ENCODE data around the gene FBXL16. TPM values are rescaled to one million over a fixed set of nuclear protein-coding genes. Genes with fewer than 3 reads are reported as not detected.

FBXL16 gene
- total and polyA plus RNA-seq, 2 of the 13 experiments (the other 11 are each of a cell fraction or from before 2014, with no cell fraction given), result 0.22 to 2.0 TPM

DNA sequence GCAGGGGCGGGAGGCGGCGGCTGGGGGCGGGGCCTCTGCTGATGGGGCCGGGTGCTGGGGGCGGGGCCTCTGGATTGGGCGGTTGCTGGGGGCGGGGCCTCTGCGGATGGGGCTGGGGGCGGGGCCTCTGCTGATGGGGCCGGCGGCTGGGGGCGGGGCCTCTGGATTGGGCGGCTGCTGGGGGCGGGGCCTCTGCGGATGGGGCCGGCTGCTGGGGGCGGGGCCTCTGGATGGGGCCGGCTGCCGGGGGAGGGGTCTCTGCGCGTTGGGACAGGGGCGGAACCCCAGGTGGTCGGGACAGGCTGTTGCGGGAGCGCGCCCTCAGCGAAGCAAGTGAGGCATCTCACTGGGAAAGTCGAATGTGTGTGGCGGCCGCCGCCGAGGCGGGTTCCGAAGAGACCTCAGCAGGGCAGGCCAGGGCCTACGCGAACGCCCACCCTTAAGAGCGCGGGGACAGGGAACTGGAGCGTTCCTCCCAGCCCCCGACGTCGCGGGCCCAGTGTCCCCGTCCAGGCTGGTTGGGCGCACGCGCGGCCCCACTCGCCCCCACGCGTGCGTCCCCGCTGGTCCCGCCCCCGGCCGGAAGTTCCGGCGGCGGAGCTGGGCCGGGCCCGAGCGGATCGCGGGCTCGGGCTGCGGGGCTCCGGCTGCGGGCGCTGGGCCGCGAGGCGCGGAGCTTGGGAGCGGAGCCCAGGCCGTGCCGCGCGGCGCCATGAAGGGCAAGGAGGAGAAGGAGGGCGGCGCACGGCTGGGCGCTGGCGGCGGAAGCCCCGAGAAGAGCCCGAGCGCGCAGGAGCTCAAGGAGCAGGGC is 25.6 kb downstream of the FBXL16 start, which contains the start of gene STUB1 (continued):
- TF ChIP-seq, protein P1, sequence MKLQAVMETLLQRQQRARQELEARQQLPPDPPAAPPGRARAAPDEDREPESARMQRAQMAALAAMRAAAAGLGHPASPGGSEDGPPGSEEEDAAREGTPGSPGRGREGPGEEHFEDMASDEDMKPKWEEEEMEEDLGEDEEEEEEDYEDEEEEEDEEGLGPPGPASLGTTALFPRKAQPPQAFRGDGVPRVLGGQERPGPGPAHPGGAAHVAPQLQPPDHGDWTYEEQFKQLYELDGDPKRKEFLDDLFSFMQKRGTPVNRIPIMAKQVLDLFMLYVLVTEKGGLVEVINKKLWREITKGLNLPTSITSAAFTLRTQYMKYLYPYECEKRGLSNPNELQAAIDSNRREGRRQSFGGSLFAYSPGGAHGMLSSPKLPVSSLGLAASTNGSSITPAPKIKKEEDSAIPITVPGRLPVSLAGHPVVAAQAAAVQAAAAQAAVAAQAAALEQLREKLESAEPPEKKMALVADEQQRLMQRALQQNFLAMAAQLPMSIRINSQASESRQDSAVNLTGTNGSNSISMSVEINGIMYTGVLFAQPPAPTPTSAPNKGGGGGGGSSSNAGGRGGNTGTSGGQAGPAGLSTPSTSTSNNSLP (IDR thresholded peaks at IDR 0.05; ENCODE audit: low read depth, low read length), result no peak
- TF ChIP-seq ZNF513 (CRISPR knock-in tag; conservative IDR thresholded peaks at IDR 0.05), result no peak
- peak; percentile 14; the same call in 1 of the 2 replicates for TF ChIP-seq ZNF563 (CRISPR knock-in tag; IDR thresholded peaks at IDR 0.05)
- 0 out of 2 replicates have a peak, but pooled peaks have one; percentile 54 for TF ChIP-seq BRD4 (CRISPR knock-in tag; IDR thresholded peaks at IDR 0.05)
- TF ChIP-seq ZNF446 (CRISPR knock-in tag; IDR thresholded peaks at IDR 0.05), result peak; percentile 19; the same call in 1 of the 2 replicates
- TF ChIP-seq, protein P2, sequence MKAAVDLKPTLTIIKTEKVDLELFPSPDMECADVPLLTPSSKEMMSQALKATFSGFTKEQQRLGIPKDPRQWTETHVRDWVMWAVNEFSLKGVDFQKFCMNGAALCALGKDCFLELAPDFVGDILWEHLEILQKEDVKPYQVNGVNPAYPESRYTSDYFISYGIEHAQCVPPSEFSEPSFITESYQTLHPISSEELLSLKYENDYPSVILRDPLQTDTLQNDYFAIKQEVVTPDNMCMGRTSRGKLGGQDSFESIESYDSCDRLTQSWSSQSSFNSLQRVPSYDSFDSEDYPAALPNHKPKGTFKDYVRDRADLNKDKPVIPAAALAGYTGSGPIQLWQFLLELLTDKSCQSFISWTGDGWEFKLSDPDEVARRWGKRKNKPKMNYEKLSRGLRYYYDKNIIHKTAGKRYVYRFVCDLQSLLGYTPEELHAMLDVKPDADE (CRISPR knock-in tag; IDR thresholded peaks at IDR 0.05), result no peak
- peak; percentile 47; the same call in 1 of the 2 replicates for TF ChIP-seq HOXA5 (CRISPR knock-in tag; IDR thresholded peaks at IDR 0.05)
- peak; percentile 70; the same call in 1 of the 2 replicates for TF ChIP-seq DNMT1 (CRISPR knock-in tag; IDR thresholded peaks at IDR 0.05)
- no peak for TF ChIP-seq EED (CRISPR knock-in tag; IDR thresholded peaks at IDR 0.05)
- TF ChIP-seq, protein P3, sequence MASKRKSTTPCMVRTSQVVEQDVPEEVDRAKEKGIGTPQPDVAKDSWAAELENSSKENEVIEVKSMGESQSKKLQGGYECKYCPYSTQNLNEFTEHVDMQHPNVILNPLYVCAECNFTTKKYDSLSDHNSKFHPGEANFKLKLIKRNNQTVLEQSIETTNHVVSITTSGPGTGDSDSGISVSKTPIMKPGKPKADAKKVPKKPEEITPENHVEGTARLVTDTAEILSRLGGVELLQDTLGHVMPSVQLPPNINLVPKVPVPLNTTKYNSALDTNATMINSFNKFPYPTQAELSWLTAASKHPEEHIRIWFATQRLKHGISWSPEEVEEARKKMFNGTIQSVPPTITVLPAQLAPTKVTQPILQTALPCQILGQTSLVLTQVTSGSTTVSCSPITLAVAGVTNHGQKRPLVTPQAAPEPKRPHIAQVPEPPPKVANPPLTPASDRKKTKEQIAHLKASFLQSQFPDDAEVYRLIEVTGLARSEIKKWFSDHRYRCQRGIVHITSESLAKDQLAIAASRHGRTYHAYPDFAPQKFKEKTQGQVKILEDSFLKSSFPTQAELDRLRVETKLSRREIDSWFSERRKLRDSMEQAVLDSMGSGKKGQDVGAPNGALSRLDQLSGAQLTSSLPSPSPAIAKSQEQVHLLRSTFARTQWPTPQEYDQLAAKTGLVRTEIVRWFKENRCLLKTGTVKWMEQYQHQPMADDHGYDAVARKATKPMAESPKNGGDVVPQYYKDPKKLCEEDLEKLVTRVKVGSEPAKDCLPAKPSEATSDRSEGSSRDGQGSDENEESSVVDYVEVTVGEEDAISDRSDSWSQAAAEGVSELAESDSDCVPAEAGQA (IDR thresholded peaks at IDR 0.05; ENCODE audit: low read depth), result no peak
- TF ChIP-seq, protein P3 (CRISPR knock-in tag; IDR thresholded peaks at IDR 0.05; ENCODE audit: borderline replicate concordance), result no peak
- TF ChIP-seq, protein P4, sequence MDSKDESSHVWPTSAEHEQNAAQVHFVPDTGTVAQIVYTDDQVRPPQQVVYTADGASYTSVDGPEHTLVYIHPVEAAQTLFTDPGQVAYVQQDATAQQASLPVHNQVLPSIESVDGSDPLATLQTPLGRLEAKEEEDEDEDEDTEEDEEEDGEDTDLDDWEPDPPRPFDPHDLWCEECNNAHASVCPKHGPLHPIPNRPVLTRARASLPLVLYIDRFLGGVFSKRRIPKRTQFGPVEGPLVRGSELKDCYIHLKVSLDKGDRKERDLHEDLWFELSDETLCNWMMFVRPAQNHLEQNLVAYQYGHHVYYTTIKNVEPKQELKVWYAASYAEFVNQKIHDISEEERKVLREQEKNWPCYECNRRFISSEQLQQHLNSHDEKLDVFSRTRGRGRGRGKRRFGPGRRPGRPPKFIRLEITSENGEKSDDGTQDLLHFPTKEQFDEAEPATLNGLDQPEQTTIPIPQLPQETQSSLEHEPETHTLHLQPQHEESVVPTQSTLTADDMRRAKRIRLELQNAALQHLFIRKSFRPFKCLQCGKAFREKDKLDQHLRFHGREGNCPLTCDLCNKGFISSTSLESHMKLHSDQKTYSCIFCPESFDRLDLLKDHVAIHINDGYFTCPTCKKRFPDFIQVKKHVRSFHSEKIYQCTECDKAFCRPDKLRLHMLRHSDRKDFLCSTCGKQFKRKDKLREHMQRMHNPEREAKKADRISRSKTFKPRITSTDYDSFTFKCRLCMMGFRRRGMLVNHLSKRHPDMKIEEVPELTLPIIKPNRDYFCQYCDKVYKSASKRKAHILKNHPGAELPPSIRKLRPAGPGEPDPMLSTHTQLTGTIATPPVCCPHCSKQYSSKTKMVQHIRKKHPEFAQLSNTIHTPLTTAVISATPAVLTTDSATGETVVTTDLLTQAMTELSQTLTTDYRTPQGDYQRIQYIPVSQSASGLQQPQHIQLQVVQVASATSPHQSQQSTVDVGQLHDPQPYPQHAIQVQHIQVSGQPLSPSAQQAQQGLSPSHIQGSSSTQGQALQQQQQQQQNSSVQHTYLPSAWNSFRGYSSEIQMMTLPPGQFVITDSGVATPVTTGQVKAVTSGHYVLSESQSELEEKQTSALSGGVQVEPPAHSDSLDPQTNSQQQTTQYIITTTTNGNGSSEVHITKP (CRISPR knock-in tag; IDR thresholded peaks at IDR 0.05; ENCODE audit: low read depth), result no peak
- 0 out of 2 replicates have a peak, but pooled peaks have one; percentile 29 for TF ChIP-seq ZNF264 (CRISPR knock-in tag; IDR thresholded peaks at IDR 0.05)
- 0 out of 2 replicates have a peak, but pooled peaks have one; percentile 53 for TF ChIP-seq TMF1 (CRISPR knock-in tag; IDR thresholded peaks at IDR 0.05; ENCODE audit: low read depth)
